Endothelial cell of umbilical vein (primary cell): ENCODE results near the gene SLC9A9.

ENCODE experiments used
- CTCF ChIP-seq, 2 donors: IDR thresholded peaks; 1 replicate in 1 of 2; 2 replicates in 1 of 2; pipeline ENCODE4 v1.5.1; 2011; ENCODE audit warnings: low read length in 2 of 2, mild to moderate bottlenecking in 2 of 2, moderate library complexity in 2 of 2, control low read depth in 1 of 2, inconsistent platforms in 1 of 2, low read depth in 1 of 2; ENCODE audit not compliant: insufficient read depth in 1 of 2; ENCODE audit errors: extremely low read depth in 1 of 2
- EZH2 ChIP-seq: IDR thresholded peaks from 2 replicates; pipeline ENCODE4 v1.6.1; 2012; ENCODE audit warnings: borderline replicate concordance, low read depth, mild to moderate bottlenecking, moderate library complexity, low read length, inconsistent platforms; ENCODE audit not compliant: severe bottlenecking
- FOS ChIP-seq: IDR thresholded peaks from 2 replicates; pipeline ENCODE4 v1.6.1; 2011; ENCODE audit warnings: mild to moderate bottlenecking, low read length, moderate library complexity, borderline replicate concordance; ENCODE audit not compliant: insufficient read depth
- GATA2 ChIP-seq: IDR thresholded peaks from 2 replicates; pipeline ENCODE4 v1.7.0; 2011; ENCODE audit warnings: low read depth, mild to moderate bottlenecking, moderate library complexity, mixed read lengths, low read length; ENCODE audit not compliant: insufficient read length, insufficient read depth
- JUN ChIP-seq: IDR thresholded peaks from 2 replicates; pipeline ENCODE4 v1.6.1; 2011; ENCODE audit warnings: borderline replicate concordance, low read depth; ENCODE audit not compliant: insufficient read length, insufficient read depth
- MAX ChIP-seq: IDR thresholded peaks from 2 replicates; pipeline ENCODE4 v1.6.1; 2011; ENCODE audit not compliant: insufficient read depth, insufficient read length
- POLR2A ChIP-seq: IDR thresholded peaks from 2 replicates; pipeline ENCODE4 v1.6.1; 2012; ENCODE audit warnings: low read depth, mild to moderate bottlenecking, control low read depth, low read length
- POLR2AphosphoS5 ChIP-seq: IDR thresholded peaks from 2 replicates; pipeline ENCODE4 v1.6.1; 2012; ENCODE audit warnings: low read depth, mild to moderate bottlenecking, control low read depth, low read length, moderate library complexity; ENCODE audit not compliant: insufficient read depth

GRCh38 chr3:143361589-143361988, 486.7 kb downstream of the SLC9A9 start:
- TF ChIP-seq POLR2A (no peak), CTCF (IDR thresholded peaks at IDR 0.05; ENCODE audit: extremely low read depth in 1 of 2, insufficient read depth in 1 of 2, low read depth in 1 of 2, low read length in 2 of 2) (no peak), POLR2AphosphoS5 (no peak), GATA2 (no peak), EZH2 (no peak), MAX (no peak), FOS (no peak), JUN (no peak)
